Stimulated activated CD4-positive, alpha-beta T cell treated with anti-CD3 and anti-CD28 coated beads, Interleukin-1b, Interleukin-23, amount 100 ng/mL, for 48 hours (primary cell): ENCODE results near the gene SEPTIN6.

ENCODE experiments used
- DNase-seq: peaks from one replicate; pipeline ENCODE4 v3.0.0-alpha.2; 2020

SEPTIN6 gene

GRCh38 chrX:119647552-119648420 lies 45.2 kb downstream of the SEPTIN6 start:
- peak; percentile 81 for DNase-seq

DNA sequence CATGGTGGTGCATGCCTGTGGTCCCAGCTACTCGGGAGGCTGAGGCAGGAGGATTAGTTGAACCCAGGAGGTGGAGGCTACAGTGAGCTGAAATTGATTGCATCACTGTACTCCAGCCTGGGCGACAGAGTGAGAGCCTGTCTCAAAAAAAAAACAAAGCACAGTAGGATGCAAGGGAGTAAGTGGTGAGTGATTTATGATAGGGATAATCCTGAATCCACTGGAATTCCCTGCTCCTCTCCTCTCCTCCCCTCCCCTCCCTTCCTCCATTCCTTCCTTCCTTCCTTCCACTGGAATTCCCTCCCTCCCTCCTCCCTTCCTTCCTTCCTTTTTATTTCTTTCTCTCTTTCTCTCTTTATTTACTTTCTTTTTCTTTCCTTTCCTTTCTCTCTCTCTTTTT lies 45.9 kb downstream of the SEPTIN6 start:
- no peak for DNase-seq

DNA sequence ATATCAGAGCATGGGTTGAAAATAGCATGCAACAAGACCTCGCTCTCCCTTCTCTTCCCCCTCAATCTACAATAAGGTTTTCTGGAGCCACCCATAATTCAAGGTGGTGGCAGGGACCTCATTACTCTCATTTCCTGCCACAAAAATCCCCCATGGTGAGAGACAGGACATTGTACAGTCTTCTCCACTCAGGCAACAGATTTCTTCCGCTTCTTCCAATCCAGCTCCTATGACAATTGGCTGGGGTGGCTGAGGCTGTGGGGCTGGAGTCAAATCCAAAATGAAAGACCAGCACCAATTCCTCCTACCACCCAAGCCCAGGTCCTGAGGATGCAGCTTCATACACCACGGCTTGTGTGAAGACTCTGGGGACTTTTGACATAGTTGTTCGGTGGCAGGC lies 46.5 kb downstream of the SEPTIN6 start:
- no peak for DNase-seq

DNA sequence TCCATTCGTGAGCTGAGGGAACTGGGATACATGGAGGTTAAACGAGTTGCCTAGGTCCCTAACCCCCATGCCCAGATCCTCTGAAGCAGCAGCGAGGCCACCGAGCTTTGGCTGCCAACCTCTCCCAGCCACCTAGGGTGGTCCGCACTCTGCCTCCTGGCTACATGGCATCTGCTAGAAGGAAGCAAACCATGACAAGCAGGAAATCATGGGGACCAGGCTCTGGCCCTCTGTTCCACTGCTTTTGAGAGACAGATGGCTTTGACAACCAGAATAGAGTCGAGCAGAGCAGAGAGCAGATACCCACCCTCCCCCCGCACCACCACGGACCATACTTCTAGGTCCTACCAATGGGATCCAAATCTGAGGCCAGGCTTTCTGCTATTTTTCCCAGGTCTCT lies 49.3 kb downstream of the SEPTIN6 start:
- DNase-seq, result no peak
